Epithelial cell of proximal tubule (primary cell): ENCODE data around the gene B3GAT3. TPM values are rescaled to one million over a fixed set of nuclear protein-coding genes. Genes with fewer than 3 reads are reported as not detected.

Source experiments
- DNase-seq: peaks from one replicate; pipeline ENCODE4 v3.0.0-alpha.2; 2011; ENCODE audit warnings: low read depth
- H3K4me3 ChIP-seq: 2 replicates; pipeline ENCODE4 v1.5.1; 2011; ENCODE audit warnings: low read depth, mild to moderate bottlenecking, low read length
- CTCF ChIP-seq: conservative IDR thresholded peaks from 2 replicates; pipeline ENCODE4 v1.5.1; 2012; ENCODE audit warnings: low read depth, mild to moderate bottlenecking, low read length
- total RNA-seq: library from RNA; depleted of rRNA; stranded (reverse); fragments of >200 nt; gene quantifications from 2 replicates; pipeline ENCODE4 v1.2.3, GENCODE V29; 2015

Gene B3GAT3
- total RNA-seq, 1 donor from 2014 or later, result 67.7 TPM

GRCh38 chr11:62614275-62614674 is 7.5 kb downstream of the B3GAT3 start:
- no peak for DNase-seq
- H3K4me3 ChIP-seq, result no peak overlapping the region

GRCh38 chr11:62613291-62613778 is 8.5 kb downstream of the B3GAT3 start:
- peak overlapping the region; percentile 72 for H3K4me3 ChIP-seq
- no peak for TF ChIP-seq CTCF

More at GRCh38 chr11:62614275-62614674, 7.5 kb downstream of the B3GAT3 start:
- TF ChIP-seq CTCF, result no peak

GRCh38 chr11:62612366-62613290 is 9.2 kb downstream of the B3GAT3 start, which contains the start of the genes EML3 and ROM1:
TSS of gene EML3 (minus strand) at chr11:62612775. CDS start at chr11:62612457, 318 bp downstream.
TSS of gene ROM1 (plus strand) at chr11:62613257. CDS start at chr11:62613282, 25 bp downstream.
- H3K4me3 ChIP-seq, result peak within 1 kb of the TSS; percentile 72
- peak; percentile 80 for TF ChIP-seq CTCF
- no peak for DNase-seq

More at GRCh38 chr11:62613291-62613778, 8.5 kb downstream of the B3GAT3 start:
- DNase-seq, result no peak

GRCh38 chr11:62611705-62612365 is 10.0 kb downstream of the B3GAT3 start:
- peak overlapping the region; percentile 72 for H3K4me3 ChIP-seq
- TF ChIP-seq CTCF, result no peak
- DNase-seq, result no peak

GRCh38 chr11:62610814-62611704 is 10.7 kb downstream of the B3GAT3 start:
- H3K4me3 ChIP-seq, result peak overlapping the region; percentile 72
- no peak for DNase-seq
- no peak for TF ChIP-seq CTCF

- no peak overlapping the region for H3K4me3 ChIP-seq
- DNase-seq, result no peak
- no peak for TF ChIP-seq CTCF
Observed at GRCh38 chr11:62610403-62610802, 11.4 kb downstream of the B3GAT3 start.
